HG03439 (cell line): ENCODE measurements around the gene PRELID3B.
A peak's percentile ranks its signal among the peaks of the same experiment; 100 is the strongest.

Experiments
- ATAC-seq: cut with Tn5 transposase; IDR thresholded peaks from one replicate; pipeline ENCODE4 v1.9.1; 2021; ENCODE audit warnings: mild to moderate bottlenecking, moderate library complexity; ENCODE audit not compliant: unreplicated experiment

PRELID3B gene

DNA sequence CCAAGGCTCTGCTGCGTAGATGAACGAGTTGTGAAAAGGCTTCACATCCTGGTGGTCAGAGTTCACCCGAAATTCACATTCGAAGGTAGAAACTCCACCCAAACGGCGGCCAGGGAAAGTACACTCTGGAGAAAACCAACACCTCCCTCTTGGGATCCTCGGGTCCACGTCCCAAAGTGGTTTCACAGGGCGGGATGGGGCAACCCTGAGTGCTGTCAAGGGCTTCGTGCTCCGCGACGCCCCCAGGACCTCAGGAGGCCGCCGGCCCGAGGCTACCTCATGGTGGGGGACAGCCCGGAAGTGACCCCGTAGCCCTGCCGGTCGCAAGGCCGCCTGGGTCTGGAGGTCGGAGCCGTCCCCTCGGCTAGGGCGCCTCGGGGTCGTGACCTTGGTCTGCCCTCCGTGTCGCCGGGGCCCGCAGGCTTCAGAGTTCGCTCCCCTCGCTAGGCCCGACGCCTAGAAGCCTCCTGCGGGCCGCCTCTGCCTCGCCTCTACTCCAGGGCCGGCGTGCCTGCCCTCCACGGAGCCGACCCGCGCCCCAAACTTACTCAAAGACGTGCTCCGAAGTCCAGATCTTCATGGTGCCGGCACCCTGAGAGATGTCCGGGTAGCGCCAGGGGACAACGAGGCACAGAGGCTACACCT lies at the start of gene PRELID3B:
Gene PRELID3B (minus strand): TSS at position 636 of the 645 bp plus-strand sequence. CDS start 56 bp downstream, at position 580.
- peak; percentile 33 for ATAC-seq

DNA sequence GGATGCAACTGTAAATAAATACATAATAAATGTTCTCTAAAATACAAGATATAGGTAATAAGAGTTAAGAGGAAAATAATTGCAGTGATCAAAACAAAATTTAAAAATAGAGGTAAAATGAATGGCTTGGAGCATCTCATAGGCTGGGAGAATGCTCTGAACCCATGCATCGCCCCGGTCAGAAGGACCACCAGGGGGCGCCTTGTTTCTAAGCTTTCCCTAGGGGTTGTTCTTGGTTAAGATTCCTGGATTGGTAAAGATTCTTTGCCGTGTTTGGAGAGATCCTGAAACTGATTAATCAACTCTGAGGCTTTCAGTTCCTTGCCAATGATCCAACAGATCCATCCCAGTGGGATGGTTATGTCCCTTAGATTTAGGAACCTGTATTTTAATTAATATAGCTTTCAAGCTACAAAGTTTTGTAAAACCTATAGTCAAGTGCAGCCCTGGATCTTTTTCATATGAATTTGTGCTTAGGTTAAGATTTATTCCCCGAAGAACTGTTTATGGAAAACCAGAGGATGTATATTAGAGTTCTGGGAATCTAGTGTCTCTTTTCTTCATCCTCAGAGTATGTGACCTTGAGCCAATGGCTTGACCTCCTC lies 45.3 kb upstream of the PRELID3B start:
- no peak for ATAC-seq

DNA sequence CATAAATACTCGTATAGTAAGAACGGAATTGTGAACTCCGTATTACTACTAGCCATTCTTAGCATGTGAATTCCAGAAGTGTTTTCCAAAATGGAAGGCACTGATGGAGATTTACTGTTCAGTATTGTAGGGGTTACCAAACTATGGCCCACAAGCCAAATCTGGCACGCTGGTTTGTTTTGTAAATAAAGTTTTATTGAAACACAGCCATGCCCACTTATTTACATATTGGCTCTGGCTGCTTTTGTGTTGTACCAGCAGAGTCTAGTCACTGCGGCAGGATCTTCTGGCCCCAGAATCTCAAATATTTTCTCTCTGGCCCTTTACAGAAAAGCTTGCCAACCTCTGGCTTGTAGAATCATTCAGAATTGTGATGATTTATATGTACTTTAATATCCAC lies 44.3 kb upstream of the PRELID3B start:
- ATAC-seq, result no peak

- ATAC-seq, result no peak
Measured at GRCh38 chr20:59084041-59084850, 41.7 kb upstream of the PRELID3B start.

DNA sequence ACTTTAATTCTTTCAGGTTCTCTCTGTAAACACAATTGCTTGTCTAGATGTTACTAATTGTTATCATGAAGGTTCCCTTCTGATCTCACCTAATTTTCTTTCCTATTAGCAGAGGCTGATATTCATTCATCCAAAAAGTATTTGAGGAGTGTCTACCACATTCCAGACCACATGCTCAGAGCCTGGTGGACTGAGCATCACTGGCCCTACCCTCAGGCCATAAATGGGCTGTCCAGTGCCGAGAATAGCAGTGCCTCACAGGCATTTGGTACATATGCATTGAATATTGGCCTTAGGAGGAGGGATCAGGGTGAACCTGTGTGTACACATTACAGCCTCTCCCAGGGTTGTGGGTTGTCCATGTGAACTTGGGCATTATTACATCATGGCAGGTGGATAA lies 40.4 kb upstream of the PRELID3B start:
- no peak for ATAC-seq

DNA sequence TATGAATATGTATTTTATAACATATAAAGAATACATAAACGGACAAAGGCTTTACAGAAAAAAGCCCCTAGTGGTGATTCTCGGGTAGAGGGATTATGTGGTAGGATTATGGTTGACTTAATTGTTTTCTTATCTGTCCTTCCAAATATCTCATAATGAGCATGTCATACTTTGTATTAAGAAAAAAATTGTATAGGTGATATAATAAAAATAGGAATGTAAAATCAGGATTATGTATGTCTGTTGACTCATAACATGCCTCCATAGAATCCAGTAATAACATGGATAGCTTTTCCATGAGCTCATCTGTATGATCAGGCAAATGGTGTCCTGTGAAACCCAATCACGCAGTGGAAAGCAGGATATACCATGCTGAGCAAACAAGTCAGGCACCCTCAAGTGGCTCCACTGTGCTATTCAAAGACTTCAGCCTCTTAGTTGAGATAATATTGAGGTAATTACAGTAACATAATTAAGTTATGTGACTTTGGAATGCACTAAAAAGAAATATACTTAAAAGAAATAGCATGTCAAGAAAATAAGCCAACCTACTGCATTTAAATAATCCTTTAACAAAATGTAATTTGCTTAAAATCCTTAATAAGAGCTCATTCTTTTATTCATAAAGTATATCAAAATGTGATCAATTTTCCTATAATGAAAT lies 39.6 kb upstream of the PRELID3B start:
- no peak for ATAC-seq

DNA sequence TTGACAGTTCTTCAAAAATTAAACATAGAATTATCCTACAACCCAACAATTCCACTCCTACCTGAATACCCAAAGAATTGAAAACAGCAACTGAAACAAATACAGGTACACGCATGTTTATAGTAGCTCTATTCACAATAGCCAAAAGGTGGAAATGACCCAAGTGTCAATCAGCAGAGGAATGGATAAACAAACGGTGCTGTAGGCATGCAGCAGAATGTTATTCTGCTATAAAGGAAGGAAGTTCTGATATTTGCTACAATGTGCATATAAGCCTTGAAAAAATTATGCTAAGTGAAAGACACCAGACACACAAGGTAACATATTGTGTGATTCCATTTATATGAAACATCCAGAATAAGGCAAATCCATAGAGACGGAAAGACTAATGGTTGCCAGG lies 38.5 kb upstream of the PRELID3B start:
- no peak for ATAC-seq

GRCh38 chr20:59078231-59078630 lies 35.6 kb upstream of the PRELID3B start:
- no peak for ATAC-seq

DNA sequence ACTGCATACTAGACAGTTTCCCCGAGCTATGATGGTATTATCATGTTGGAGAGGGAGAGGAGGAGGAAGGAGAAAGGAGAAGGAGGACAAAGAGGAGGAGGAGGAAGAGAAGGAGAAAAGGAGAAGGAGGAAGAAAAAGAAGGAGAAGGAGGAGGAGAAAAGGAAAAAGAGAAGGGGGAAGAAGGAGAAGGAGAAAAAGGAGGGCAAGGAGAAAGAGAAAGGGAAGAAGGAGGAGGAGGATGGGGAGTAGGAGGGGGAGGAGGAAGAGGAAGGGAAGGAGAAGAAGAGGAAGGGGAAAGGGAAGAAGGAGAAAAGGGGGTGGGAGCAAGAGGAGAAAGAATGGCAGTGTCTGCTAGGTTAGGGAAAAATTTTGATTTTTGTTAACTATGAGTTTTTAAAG lies 35.1 kb upstream of the PRELID3B start:
- no peak for ATAC-seq

- no peak for ATAC-seq
Measured at GRCh38 chr20:59075934-59076508, 33.4 kb upstream of the PRELID3B start.

GRCh38 chr20:59074456-59074855 lies 31.9 kb upstream of the PRELID3B start:
- no peak for ATAC-seq

GRCh38 chr20:59073582-59073981 lies 31.0 kb upstream of the PRELID3B start:
- no peak for ATAC-seq

DNA sequence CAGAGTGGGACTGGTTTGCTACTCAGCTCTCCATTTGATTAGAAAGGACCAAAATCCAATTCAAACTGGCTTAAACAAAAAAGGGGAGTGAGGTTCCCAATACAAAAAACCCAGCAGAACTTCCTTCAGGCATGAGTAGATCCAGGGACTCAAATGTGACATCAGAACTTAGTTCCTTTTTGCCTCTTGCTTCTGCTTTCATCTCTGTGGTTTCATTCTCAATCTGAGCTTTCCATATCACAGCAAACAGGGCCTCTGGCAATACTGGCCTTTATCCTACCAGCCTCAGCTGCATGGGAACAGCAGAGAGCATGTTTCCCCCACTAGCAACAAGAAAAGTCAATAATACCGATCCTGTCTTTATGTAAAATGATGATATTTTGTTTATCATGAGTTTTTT lies 28.6 kb upstream of the PRELID3B start:
- no peak for ATAC-seq

- no peak for ATAC-seq
Measured at GRCh38 chr20:59069026-59069425, 26.4 kb upstream of the PRELID3B start.

DNA sequence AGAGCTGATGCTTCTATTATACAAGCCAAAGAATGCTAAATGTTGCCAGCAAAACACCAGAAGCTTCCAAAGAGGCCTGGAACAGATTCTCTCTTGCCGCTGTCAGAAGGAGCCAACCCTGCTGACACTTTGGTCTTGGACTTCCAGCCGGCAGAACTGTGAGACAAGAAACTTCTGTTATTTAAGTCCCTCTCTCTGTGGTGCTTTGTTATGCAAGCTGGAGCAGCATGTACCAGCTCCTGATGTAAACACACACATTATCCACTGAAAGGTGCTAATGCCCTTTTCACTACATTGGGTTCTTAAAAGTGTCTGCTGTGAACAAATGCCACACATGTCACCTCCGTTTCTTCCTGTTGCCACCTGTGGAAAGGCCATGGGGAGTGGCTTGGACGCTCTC lies 25.9 kb upstream of the PRELID3B start:
- ATAC-seq, result no peak

GRCh38 chr20:59064214-59064722 lies 21.7 kb upstream of the PRELID3B start:
- no peak for ATAC-seq

GRCh38 chr20:59063358-59064213 lies 21.0 kb upstream of the PRELID3B start:
- ATAC-seq, result no peak

DNA sequence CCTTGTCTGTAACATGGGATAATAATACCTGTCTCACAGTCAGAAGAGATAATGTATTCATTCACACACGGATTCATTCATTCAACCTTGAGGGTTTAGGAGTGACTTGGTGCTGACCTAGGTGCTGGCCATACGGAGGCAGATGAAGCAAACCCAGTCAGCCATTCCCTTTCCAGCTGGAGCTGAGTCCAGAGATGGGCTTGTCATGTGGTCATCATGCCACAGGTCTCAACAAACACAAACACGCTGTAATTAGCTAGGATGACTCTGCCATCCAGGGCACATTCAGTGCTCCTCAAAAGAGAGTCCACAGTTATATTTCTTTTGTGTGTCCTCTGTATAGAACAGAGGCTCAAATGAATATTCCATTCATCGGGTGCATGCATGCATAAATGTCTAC lies 19.5 kb upstream of the PRELID3B start:
- ATAC-seq, result no peak

DNA sequence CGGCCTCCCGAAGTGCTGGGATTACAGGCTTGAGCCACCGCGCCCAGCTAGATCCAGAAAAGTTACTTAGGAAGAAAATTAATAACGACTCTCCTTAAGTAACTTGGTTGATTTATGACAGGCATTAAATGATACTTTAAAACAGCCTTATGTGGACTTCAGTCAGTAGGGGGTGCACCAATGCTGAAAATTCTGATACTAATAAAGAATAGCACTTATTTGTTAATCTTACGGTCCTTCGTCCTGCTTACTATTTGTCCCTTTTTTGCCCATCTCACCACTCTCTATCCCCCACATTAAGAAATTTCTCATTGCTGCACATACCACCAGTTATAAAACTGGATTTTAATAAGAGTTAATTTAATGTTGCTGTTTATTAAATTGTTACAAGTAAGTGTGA lies 12.7 kb upstream of the PRELID3B start:
- no peak for ATAC-seq

- no peak for ATAC-seq
Measured at GRCh38 chr20:59051666-59052185, 9.1 kb upstream of the PRELID3B start.
